Stimulated activated CD8-positive, alpha-beta memory T cell treated with anti-CD3 and anti-CD28 coated beads, Interleukin-15, amount 100 ng/mL, for 1 hour (primary cell): ENCODE data around the gene C3AR1.
"Not testable (repeated sequence)": the region's sequence is repeated elsewhere in the genome, so short reads cannot be mapped to it uniquely, and the experiment has no call there.

ENCODE experiments used
- DNase-seq: peaks from one replicate; pipeline ENCODE4 v3.0.0-alpha.2; 2020; ENCODE audit warnings: low read depth

The C3AR1 gene

GRCh38 chr12:8057306-8057705, 8.9 kb downstream of the C3AR1 start:
- DNase-seq: no peak

GRCh38 chr12:8054816-8055215, 11.3 kb downstream of the C3AR1 start:
- DNase-seq: no peak

- no peak for DNase-seq
These were observed 13.5 kb downstream of the C3AR1 start for GRCh38 chr12:8052679-8053078.

- no peak for DNase-seq
These were observed 15.4 kb downstream of the C3AR1 start for GRCh38 chr12:8050600-8051250.

- DNase-seq: no peak
These were observed 17.3 kb downstream of the C3AR1 start for GRCh38 chr12:8048906-8049305.

GRCh38 chr12:8047842-8048241, 18.3 kb downstream of the C3AR1 start:
- DNase-seq: no peak

- DNase-seq: peak; percentile 85
These were observed 19.9 kb downstream of the C3AR1 start for GRCh38 chr12:8045952-8046944.

GRCh38 chr12:8040791-8041190, 25.4 kb downstream of the C3AR1 start:
- no peak for DNase-seq

GRCh38 chr12:8038659-8039114, 27.5 kb downstream of the C3AR1 start:
- DNase-seq: no peak

- DNase-seq: no peak
These were observed 28.2 kb downstream of the C3AR1 start for GRCh38 chr12:8037947-8038346.

- DNase-seq: no peak
These were observed 29.0 kb downstream of the C3AR1 start for GRCh38 chr12:8037046-8037663.

GRCh38 chr12:8036346-8036745, 29.8 kb downstream of the C3AR1 start:
- no peak for DNase-seq

GRCh38 chr12:8035440-8036010, 30.6 kb downstream of the C3AR1 start:
- no peak for DNase-seq

GRCh38 chr12:8034802-8035201, 31.4 kb downstream of the C3AR1 start:
- DNase-seq: no peak

GRCh38 chr12:8033153-8034044, 32.8 kb downstream of the C3AR1 start:
- no peak for DNase-seq

GRCh38 chr12:8032242-8033152, 33.7 kb downstream of the C3AR1 start, which contains the start of gene FOXJ2:
Gene FOXJ2 (plus strand): TSS chr12:8032716. CDS start chr12:8039833, 7,117 bp downstream.
- peak; percentile 50 for DNase-seq

- DNase-seq: no peak
These were observed 34.3 kb downstream of the C3AR1 start for GRCh38 chr12:8031872-8032241.

- DNase-seq: not testable (repeated sequence)
These were observed 35.1 kb downstream of the C3AR1 start for GRCh38 chr12:8031017-8031416.

GRCh38 chr12:8030189-8030588, 36.0 kb downstream of the C3AR1 start:
- DNase-seq: no peak

- DNase-seq: no peak
These were observed 37.9 kb downstream of the C3AR1 start for GRCh38 chr12:8028267-8028666.
